Measurements from ENCODE around the gene PYROXD2. TPM values are rescaled to one million over a fixed set of nuclear protein-coding genes. Genes with fewer than 3 reads are reported as not detected.
A peak's percentile ranks its signal among the peaks of the same experiment; 100 is the strongest.

The PYROXD2 gene
- total and polyA plus RNA-seq, 10 of the 15 experiments (the other 5 are each of a cell fraction or from before 2014, with no cell fraction given), result 4.8 to 15.8 (median 11.1) TPM

GRCh38 chr10:98425511-98426352, 10.8 kb upstream of the PYROXD2 start:
- Histone ChIP-seq H2AFZ (ENCODE audit: control insufficient read depth, low read depth, low read length) (no peak overlapping the region), H3K27me3 (replicated peaks in 1 of 2; ENCODE audit: control insufficient read depth in 2 of 2, insufficient read depth in 2 of 2, low read length in 1 of 2) (no peaks in the 10 kb centered on the region), H3K4me1 (ENCODE audit: control insufficient read depth, insufficient read depth, low read length) (peaks cover 4% of the 10 kb centered on the region), H3K36me3 (ENCODE audit: control insufficient read depth in 2 of 2, insufficient read depth in 2 of 2, low read length in 1 of 2) (peaks cover 18 to 19% of the 10 kb centered on the region in 2 experiments; a peak in 3 of 4 replicates), H3K4me2 (ENCODE audit: control insufficient read depth, insufficient read depth) (no peak overlapping the region), H3K9me3 (replicated peaks; ENCODE audit: control insufficient read depth, insufficient read depth, low read length) (no peaks in the 10 kb centered on the region), H3K79me2 (ENCODE audit: control insufficient read depth, insufficient read depth, low read length) (no peaks in the 10 kb centered on the region), H3K4me3 (no peak overlapping the region), H3K9ac (ENCODE audit: control insufficient read depth, insufficient read depth, low read length) (no peak overlapping the region), H4K20me1 (ENCODE audit: control insufficient read depth, insufficient read depth) (no peaks in the 10 kb centered on the region), H3K27ac (ENCODE audit: control insufficient read depth, insufficient read depth) (no peak overlapping the region)
- DNase-seq (ENCODE audit: low read depth, low spot score) (no peak), FAIRE-seq (peak; percentile 31), ATAC-seq (peak; percentile 97)
- in situ Hi-C loops (cut with MboI) (no loop called here), intact Hi-C loops (cut with micrococcal nuclease; ENCODE audit: unreplicated experiment) (no loop called here)
- SMC1A ChIA-PET (ENCODE audit: uncharacterized antibody, unreplicated experiment), result interaction anchor here (0.6 to 1.5 kb wide), 5 partner anchors 15 to 327 kb away, joined by 3 to 5 read pairs (median 3); no protein-coding TSS in a partner anchor
- CTCF ChIA-PET, result interaction anchor here (0.6 to 3.0 kb wide), 21 partner anchors 8 to 1261 kb away, joined by 3 to 22 read pairs (median 3); partner anchors contain the start of genes HPS1 and PYROXD2
- RAD21 ChIA-PET (ENCODE audit: unreplicated experiment), result interaction anchor here (1.0 to 1.4 kb wide), 3 partner anchors 15 to 511 kb away, joined by 3 to 6 read pairs (median 5); no protein-coding TSS in a partner anchor
- no TSS peak for BruUV-seq (replicated peaks)
- 79% methylated on average over 21 of the region's 21 CpGs for WGBS (ENCODE audit: insufficient coverage, insufficient replicate concordance, low lambda C conversion rate, missing lambda C conversion rate)
- POLR2A ChIA-PET, result interaction anchor here (0.7 kb wide), 1 partner anchor 21 kb away, joined by 3 read pairs; no protein-coding TSS in a partner anchor
- TF ChIP-seq E2F8 (IDR thresholded peaks at IDR 0.05; ENCODE audit: low read depth, partially characterized antibody) (no peak), CTCF (IDR thresholded peaks at IDR 0.05 in 2 of 3, conservative IDR thresholded peaks at IDR 0.05 in 1 of 3; ENCODE audit: control insufficient read depth in 2 of 3, extremely low read depth in 1 of 3, insufficient read depth in 1 of 3, low read depth in 3 of 3, low read length in 3 of 3) (peak; percentile 66 to 93 (median 78)), TCF12 (IDR thresholded peaks at IDR 0.05; ENCODE audit: low read depth, low read length) (no peak), RAD21 (IDR thresholded peaks at IDR 0.05; ENCODE audit: insufficient read depth, low read depth, low read length) (peak; percentile 62), SMC3 (IDR thresholded peaks at IDR 0.05; ENCODE audit: borderline replicate concordance, low read length) (peak; percentile 51), JUNB (IDR thresholded peaks at IDR 0.05) (no peak)

All from GM12878 (cell line).